H9 (cell line): ENCODE measurements around the gene N4BP2. TPM values are rescaled to one million over a fixed set of nuclear protein-coding genes. Genes with fewer than 3 reads are reported as not detected.

Experiments used
- DNase-seq: peaks from one replicate; pipeline ENCODE4 v3.0.0-alpha.2; 2017
- H2AFZ ChIP-seq: one replicate; pipeline ENCODE4 v1.6.1; 2013; ENCODE audit warnings: mild to moderate bottlenecking, low read length, control low read depth, moderate library complexity
- H2AK5ac ChIP-seq: 2 replicates; pipeline ENCODE4 v1.6.1; 2013; ENCODE audit warnings: low read length, control low read depth, mixed read lengths; ENCODE audit not compliant: insufficient read length
- H2BK120ac ChIP-seq: one replicate; pipeline ENCODE4 v1.6.1; 2013; ENCODE audit warnings: low read depth, mild to moderate bottlenecking, low read length, control low read depth, inconsistent platforms; ENCODE audit not compliant: poor library complexity, severe bottlenecking
- H2BK12ac ChIP-seq: 2 replicates; pipeline ENCODE4 v1.6.1; 2013; ENCODE audit warnings: low read length, control low read depth, mixed read lengths, low read depth; ENCODE audit not compliant: insufficient read length
- H2BK15ac ChIP-seq: 2 replicates; pipeline ENCODE4 v1.6.1; 2013; ENCODE audit warnings: low read depth, low read length, control low read depth
- H2BK20ac ChIP-seq: one replicate; pipeline ENCODE4 v1.6.1; 2013; ENCODE audit warnings: low read depth, mild to moderate bottlenecking, low read length, control low read depth, inconsistent platforms; ENCODE audit not compliant: poor library complexity, severe bottlenecking
- H2BK5ac ChIP-seq: 2 replicates; pipeline ENCODE4 v1.6.1; 2013; ENCODE audit warnings: low read length, control low read depth, mixed read lengths; ENCODE audit not compliant: insufficient read length
- H3K14ac ChIP-seq: 2 replicates; pipeline ENCODE4 v1.6.1; 2013; ENCODE audit warnings: low read length, control low read depth; ENCODE audit not compliant: insufficient read depth
- H3K18ac ChIP-seq: 2 replicates; pipeline ENCODE4 v1.6.1; 2013; ENCODE audit warnings: low read depth, mild to moderate bottlenecking, mixed read lengths, low read length, control low read depth; ENCODE audit not compliant: insufficient read length
- H3K23ac ChIP-seq: 2 replicates; pipeline ENCODE4 v1.6.1; 2013; ENCODE audit warnings: low read length, control low read depth, mixed read lengths, low read depth; ENCODE audit not compliant: insufficient read length
- H3K23me2 ChIP-seq: 2 replicates; pipeline ENCODE4 v1.6.1; 2013; ENCODE audit warnings: low read depth, mild to moderate bottlenecking, mixed read lengths, low read length, control low read depth; ENCODE audit not compliant: insufficient read length, poor library complexity, severe bottlenecking
- H3K27ac ChIP-seq: 2 replicates; pipeline ENCODE4 v1.5.1; 2013; ENCODE audit warnings: low read length, control low read depth, mixed read lengths, low read depth; ENCODE audit not compliant: insufficient read length
- H3K27me3 ChIP-seq: 2 replicates; pipeline ENCODE4 v1.6.1; 2013; ENCODE audit warnings: low read length, control low read depth, inconsistent platforms; ENCODE audit not compliant: insufficient read depth
- H3K4ac ChIP-seq: 2 replicates; pipeline ENCODE4 v1.6.1; 2013; ENCODE audit warnings: low read depth, mild to moderate bottlenecking, control low read depth, inconsistent platforms, low read length, moderate library complexity
- H3K4me1 ChIP-seq: 2 replicates; pipeline ENCODE4 v1.6.1; 2013; ENCODE audit warnings: low read length, control low read depth, inconsistent platforms; ENCODE audit not compliant: insufficient read depth
- H3K4me2 ChIP-seq: 2 replicates; pipeline ENCODE4 v1.6.1; 2013; ENCODE audit warnings: low read length, control low read depth, mixed read lengths; ENCODE audit not compliant: insufficient read length, insufficient read depth
- H3K56ac ChIP-seq: 2 replicates; pipeline ENCODE4 v1.6.1; 2013; ENCODE audit warnings: low read depth, mild to moderate bottlenecking, mixed read lengths, low read length, control low read depth; ENCODE audit not compliant: insufficient read length
- H3K79me1 ChIP-seq: 2 replicates; pipeline ENCODE4 v1.6.1; 2013; ENCODE audit warnings: low read depth, mild to moderate bottlenecking, moderate library complexity, low read length, control low read depth, inconsistent platforms; ENCODE audit not compliant: insufficient read depth, poor library complexity, severe bottlenecking
- H3K79me2 ChIP-seq: 2 replicates; pipeline ENCODE4 v1.6.1; 2013; ENCODE audit warnings: low read length, control low read depth, inconsistent platforms; ENCODE audit not compliant: insufficient read depth
- H3K9ac ChIP-seq: 2 replicates; pipeline ENCODE4 v1.6.1; 2013; ENCODE audit warnings: low read length, control low read depth, mixed read lengths; ENCODE audit not compliant: insufficient read length; ENCODE audit errors: extremely low read depth
- H3K9me3 ChIP-seq: one replicate; pipeline ENCODE4 v1.6.1; 2013; ENCODE audit warnings: low read depth, low read length, inconsistent platforms; ENCODE audit not compliant: control insufficient read depth
- H3T11ph ChIP-seq: one replicate; pipeline ENCODE4 v1.6.1; 2013; ENCODE audit warnings: mild to moderate bottlenecking, low read length, control low read depth, inconsistent platforms
- H4K20me1 ChIP-seq: one replicate; pipeline ENCODE4 v1.6.1; 2013; ENCODE audit not compliant: control insufficient read depth, insufficient read length, insufficient read depth
- H4K5ac ChIP-seq: 2 replicates; pipeline ENCODE4 v1.6.1; 2013; ENCODE audit warnings: low read depth, mild to moderate bottlenecking, mixed read lengths, low read length, control low read depth; ENCODE audit not compliant: insufficient read length
- H4K8ac ChIP-seq: replicated peaks from 2 replicates; pipeline ENCODE4 v1.6.1; 2013; ENCODE audit warnings: low read length, control low read depth, mixed read lengths, low read depth; ENCODE audit not compliant: insufficient read length
- H4K91ac ChIP-seq: 2 replicates; pipeline ENCODE4 v1.6.1; 2013; ENCODE audit warnings: low read depth, mild to moderate bottlenecking, moderate library complexity, mixed read lengths, low read length, control low read depth; ENCODE audit not compliant: insufficient read length
- H3K27ac Mint-ChIP-seq, 3 experiments: 2 replicates in 2 of 3; 3 replicates in 1 of 3; pipeline ENCODE4 v1.8.0; 2020 to 2021; ENCODE audit warnings: mixed read lengths in 3 of 3, mild to moderate bottlenecking in 1 of 3, moderate library complexity in 1 of 3
- H3K27me3 Mint-ChIP-seq: 2 replicates; pipeline ENCODE4 v1.8.0; 2021; ENCODE audit warnings: low read depth, mild to moderate bottlenecking, moderate library complexity, mixed read lengths
- H3K36me3 Mint-ChIP-seq, 3 experiments: 2 replicates in 2 of 3; 3 replicates in 1 of 3; pipeline ENCODE4 v1.8.0; 2020 to 2021; ENCODE audit warnings: low read depth in 3 of 3, mixed read lengths in 3 of 3; ENCODE audit not compliant: insufficient read depth in 1 of 3
- H3K4me1 Mint-ChIP-seq, 2 experiments: 2 replicates each; pipeline ENCODE4 v1.8.0; 2020; ENCODE audit warnings: mixed read lengths in 2 of 2
- H3K4me3 Mint-ChIP-seq, 2 experiments: 2 replicates in 1 of 2; 3 replicates in 1 of 2; pipeline ENCODE4 v1.8.0; 2020 to 2021; ENCODE audit warnings: mild to moderate bottlenecking in 2 of 2, mixed read lengths in 2 of 2, moderate library complexity in 1 of 2
- H3K9me3 Mint-ChIP-seq, 2 experiments: 2 replicates in 1 of 2; 3 replicates in 1 of 2; pipeline ENCODE4 v1.8.0; 2020; ENCODE audit warnings: mild to moderate bottlenecking in 2 of 2, mixed read lengths in 2 of 2, moderate library complexity in 1 of 2
- CTCF ChIP-seq: fragments of 200-600 bp; sonication (generic); conservative IDR thresholded peaks from 3 replicates; pipeline ENCODE4 v1.8.0; 2021; ENCODE audit warnings: antibody characterized with exemption, mild to moderate bottlenecking
- WGBS: extraction: QIAGEN DNeasy Blood & Tissue Kit; methylation state at CpG from one replicate; pipeline ENCODE4 v1.1.7; 2013; ENCODE audit warnings: missing lambda C conversion rate, low lambda C conversion rate, mixed read lengths; ENCODE audit not compliant: insufficient read length; ENCODE audit errors: extremely low coverage; 5-methylcytosine and 5-hydroxymethylcytosine counted together
- total RNA-seq: library from RNA; stranded (reverse); gene quantifications from 2 replicates; pipeline ENCODE4 v1.2.1, GENCODE V29; 2021

The N4BP2 gene
- total RNA-seq, 1 experiment from 2014 or later = 35.0 TPM

DNA sequence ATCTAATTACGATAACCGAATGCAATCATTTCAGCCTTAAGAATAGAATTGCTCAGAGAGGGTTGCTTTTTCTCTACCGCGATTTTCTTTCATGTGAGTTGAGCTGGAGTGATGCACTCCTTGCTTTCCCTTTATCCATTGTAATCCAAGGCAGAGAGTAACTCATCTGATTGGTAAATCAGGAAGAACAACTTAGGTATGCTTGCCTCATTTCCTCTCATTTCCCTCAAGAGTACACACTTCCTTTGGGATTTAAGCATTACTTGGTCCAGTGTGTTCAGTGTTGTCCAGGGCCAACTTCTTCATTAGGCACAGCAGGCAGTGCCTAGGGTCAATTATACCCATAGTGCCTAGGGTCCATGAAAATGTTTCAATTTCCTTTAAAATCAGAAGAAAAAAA is 15.7 kb upstream of the N4BP2 start:
- no peak overlapping the region for H3K14ac ChIP-seq
- H3K56ac ChIP-seq = no peak overlapping the region
- no peaks in the 10 kb centered on the region for H3K79me1 ChIP-seq
- no peak overlapping the region for H3K9ac ChIP-seq
- no peak overlapping the region for H2AFZ ChIP-seq
- no peak overlapping the region for H3K27ac ChIP-seq
- DNase-seq = no peak
- no peak overlapping the region for H3T11ph ChIP-seq
- no peaks in the 10 kb centered on the region for H3K23me2 ChIP-seq
- H4K20me1 ChIP-seq = no peaks in the 10 kb centered on the region
- no peak overlapping the region for H2BK120ac ChIP-seq
- no peak overlapping the region for H2BK5ac ChIP-seq
- H4K8ac ChIP-seq = no peak overlapping the region
- no peaks in the 10 kb centered on the region for H3K9me3 ChIP-seq
- no peak overlapping the region for H3K4me2 ChIP-seq
- H3K79me2 ChIP-seq = no peaks in the 10 kb centered on the region
- H2BK15ac ChIP-seq = no peak overlapping the region
- Mint-ChIP-seq H3K4me1 (no peaks in the 10 kb centered on the region), H3K4me3 (no peak overlapping the region), H3K27ac (no peak overlapping the region), H3K27me3 (no peaks in the 10 kb centered on the region), H3K36me3 (no peaks in the 10 kb centered on the region), H3K9me3 (no peaks in the 10 kb centered on the region)
- no peak overlapping the region for H2BK20ac ChIP-seq
- H3K27me3 ChIP-seq = no peaks in the 10 kb centered on the region
- H3K18ac ChIP-seq = no peak overlapping the region
- no CpG with 5 or more reads among the region's 4 CpGs for WGBS
- H2BK12ac ChIP-seq = no peak overlapping the region
- H3K23ac ChIP-seq = no peak overlapping the region
- H3K4ac ChIP-seq = no peak overlapping the region
- H3K4me1 ChIP-seq = no peaks in the 10 kb centered on the region
- no peak overlapping the region for H4K91ac ChIP-seq
- H4K5ac ChIP-seq = no peak overlapping the region
- no peak overlapping the region for H2AK5ac ChIP-seq
- TF ChIP-seq CTCF = no peak
